Fibroblast of gingiva (primary cell): ENCODE measurements around the gene MACROD2.
"Not testable (repeated sequence)": the region's sequence is repeated elsewhere in the genome, so short reads cannot be mapped to it uniquely, and the experiment has no call there.

ENCODE experiments used
- DNase-seq: peaks from one replicate; pipeline ENCODE4 v3.0.0-alpha.2; 2011; ENCODE audit warnings: low read depth

The MACROD2 gene

DNA sequence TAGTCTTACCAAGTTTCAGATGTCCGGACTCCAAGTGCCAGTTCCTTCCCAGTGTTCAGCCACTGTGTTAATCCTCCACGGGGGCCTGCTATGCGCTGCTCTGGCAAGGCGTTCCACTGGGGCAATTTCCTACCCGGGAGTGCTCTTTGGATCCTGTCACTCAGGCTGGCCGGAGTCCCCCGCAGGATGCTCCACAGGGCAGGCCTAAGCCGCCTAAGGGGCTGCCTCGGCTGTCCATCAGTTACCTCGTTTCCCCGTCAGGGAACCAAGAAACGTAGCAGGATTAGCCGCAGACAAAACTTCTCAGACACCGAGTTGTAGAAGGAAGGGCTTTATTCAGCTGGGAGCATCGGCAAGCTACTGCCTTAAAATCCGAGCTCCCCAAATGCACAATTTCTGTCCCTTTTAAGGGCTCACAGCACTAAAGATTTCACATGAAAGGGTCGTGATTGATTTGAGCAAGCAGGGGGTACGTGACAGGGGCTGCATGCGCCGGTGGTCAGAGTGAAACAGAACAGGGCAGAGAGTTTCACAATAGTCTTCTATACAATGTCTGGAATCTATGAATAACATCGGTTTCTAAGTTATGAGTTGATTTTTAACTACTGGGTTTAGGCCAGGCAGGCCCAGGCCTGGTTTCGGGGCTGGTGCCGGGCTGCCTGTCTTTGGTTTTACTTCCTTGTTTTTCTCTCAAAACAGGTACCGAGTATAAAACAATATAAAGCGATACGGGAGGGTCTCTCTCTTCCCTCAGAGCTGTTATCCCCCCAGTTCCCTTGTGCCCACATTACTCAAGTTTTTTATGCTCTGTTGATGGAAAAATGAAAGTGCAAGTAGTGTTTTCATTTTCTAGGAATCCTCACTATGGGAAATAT, 1990.4 kb downstream of the MACROD2 start:
- not testable (repeated sequence) for DNase-seq

GRCh38 chr20:15986690-15987089, 1991.4 kb downstream of the MACROD2 start:
- no peak for DNase-seq

DNA sequence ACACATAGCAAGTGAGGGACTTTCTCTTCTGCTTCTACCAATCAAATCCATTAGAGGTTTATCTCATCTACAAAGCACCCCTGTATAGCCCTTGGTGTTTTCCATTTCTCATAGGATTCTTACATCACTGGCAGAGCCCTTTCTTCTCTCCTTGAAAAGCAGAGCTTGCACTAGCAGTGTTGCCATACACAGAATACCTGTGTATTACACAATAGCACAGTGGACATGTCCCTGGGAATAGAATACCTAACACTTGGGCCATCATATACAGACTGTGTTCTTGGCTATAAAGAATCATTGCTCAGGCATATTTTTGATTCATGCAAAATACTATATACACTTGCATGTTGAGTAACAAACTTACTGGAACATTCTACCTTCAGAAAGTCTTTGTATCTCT, 1996.0 kb downstream of the MACROD2 start:
- DNase-seq: no peak

DNA sequence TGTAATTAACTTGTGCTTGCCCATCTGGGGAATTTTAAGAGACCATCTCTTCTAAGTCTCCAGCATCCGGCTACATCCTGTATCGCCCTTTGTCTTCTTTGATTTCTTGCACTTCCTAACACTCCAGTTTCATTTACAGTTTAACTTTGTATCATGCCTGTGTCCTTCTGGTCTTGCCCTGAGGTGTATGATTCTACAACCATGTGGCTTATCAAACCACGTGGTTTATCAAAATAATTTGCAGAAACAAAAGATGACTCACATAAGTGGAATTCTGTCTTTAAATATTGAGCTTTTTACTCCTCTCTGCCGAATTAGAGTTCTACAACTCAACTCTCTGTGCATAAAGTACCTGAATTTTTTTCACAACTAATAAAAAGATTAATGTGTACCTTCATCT, 1997.2 kb downstream of the MACROD2 start:
- DNase-seq: no peak

- DNase-seq: no peak
Measured at GRCh38 chr20:16000112-16000511, 2004.8 kb downstream of the MACROD2 start.

DNA sequence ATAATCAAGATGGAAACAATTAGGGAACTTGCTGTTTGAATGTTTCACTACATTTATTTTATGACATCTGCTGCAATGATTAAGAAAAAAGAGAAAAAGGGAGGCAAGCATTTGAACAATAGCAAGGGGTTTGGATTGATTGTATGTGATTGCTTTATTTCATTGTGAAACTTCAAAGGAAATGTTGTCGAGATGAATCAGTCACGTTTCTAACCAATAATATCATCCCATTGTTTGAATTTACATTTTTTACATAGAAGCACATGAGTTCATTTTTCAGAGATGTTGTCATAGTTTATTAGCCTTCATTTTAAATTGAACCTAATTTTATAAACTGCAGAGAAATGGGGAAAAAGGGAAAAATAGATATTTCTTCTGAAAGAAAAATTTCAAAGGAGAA, 2006.0 kb downstream of the MACROD2 start:
- peak; percentile 65 for DNase-seq

- DNase-seq: no peak
Measured at GRCh38 chr20:16003310-16003709, 2008.0 kb downstream of the MACROD2 start.

- no peak for DNase-seq
Measured at GRCh38 chr20:16004108-16004854, 2009.0 kb downstream of the MACROD2 start.

GRCh38 chr20:16005021-16005914, 2010.0 kb downstream of the MACROD2 start:
- no peak for DNase-seq

DNA sequence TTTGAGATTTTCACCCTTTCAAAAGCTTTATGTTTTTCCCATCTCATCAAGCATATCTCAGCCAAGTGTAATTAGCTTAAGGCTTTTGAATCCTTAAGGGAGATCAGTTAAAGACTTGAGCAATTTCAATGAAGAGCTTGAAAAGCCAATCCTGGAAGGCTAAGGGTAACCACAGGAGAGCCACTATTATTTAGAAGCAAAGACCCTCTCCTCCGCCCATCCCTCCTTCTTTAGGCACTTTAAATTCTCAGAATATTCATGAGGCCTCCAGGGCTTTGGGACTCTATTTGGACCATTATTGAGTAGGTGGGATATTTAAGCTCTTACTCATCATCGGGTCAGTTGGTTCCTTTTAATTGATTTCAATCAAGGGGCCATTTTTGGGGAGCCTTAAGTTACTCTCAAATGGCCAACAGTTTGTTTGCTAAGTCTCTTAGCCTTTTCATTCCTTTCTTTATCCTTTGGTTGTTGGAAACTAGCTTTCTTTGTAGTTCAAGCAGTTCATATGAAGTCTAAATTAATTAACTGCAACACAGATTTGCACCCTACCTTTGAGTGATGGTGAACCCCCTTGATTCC, 2010.7 kb downstream of the MACROD2 start:
- DNase-seq: no peak

DNA sequence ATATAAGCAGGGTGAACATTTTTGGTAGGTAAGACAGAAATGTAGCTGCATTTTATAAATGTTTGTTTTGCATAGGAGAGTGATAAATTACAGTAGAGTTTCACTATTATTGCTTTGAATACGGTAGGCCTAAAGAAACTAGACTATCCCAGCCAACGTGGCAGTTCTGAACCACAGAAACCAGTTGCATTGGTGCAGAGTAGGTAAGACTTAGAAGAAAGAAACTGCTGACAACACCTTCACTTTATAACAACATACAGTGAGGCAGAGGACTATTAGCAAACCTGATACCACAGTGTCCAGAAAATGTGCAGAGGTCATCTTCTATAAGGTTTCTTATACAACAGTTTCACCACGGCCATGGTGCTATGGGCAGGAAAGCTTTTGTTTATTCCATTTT, 2011.8 kb downstream of the MACROD2 start:
- DNase-seq: no peak

DNA sequence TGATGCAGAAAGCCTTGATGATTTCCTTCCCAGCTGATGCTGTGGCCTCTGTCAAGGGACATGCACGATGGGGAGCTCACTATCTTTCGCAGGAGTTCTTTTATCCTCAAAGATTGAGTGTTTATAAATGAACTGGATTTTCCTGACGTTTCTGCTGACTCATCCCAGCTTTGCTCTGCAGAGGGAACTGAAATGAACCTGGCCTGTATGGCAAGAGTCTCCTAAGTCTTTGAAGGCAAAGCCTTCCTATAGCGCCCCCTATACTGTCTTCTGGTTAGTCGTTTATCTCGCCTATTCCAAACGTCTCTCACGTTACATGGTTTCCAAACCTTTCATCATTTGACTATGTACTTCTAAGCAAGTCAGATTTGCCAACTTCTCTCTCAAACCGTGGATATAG, 2012.6 kb downstream of the MACROD2 start:
- DNase-seq: no peak

DNA sequence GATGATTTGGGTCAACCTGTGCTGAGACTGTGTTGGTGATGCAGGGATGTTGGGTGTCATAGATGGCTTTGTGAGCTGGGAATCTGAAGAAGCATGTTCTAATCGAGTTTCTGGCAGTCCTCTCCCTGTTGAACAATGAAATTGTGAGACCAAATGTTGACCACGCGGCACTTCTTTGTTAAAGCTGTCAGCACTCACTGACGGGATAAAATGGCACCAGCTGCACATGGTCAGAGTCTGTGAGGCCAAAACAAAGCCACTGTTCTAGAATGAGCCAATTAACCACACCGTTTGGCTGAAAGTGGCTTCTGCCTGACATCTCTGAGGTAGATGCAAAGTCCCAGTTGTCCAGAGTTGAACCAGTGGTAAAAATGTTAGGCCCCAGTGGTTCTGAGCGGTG, 2015.7 kb downstream of the MACROD2 start:
- DNase-seq: no peak

GRCh38 chr20:16011519-16011918, 2016.2 kb downstream of the MACROD2 start:
- DNase-seq: no peak

GRCh38 chr20:16012934-16013333, 2017.6 kb downstream of the MACROD2 start:
- not testable (repeated sequence) for DNase-seq

DNA sequence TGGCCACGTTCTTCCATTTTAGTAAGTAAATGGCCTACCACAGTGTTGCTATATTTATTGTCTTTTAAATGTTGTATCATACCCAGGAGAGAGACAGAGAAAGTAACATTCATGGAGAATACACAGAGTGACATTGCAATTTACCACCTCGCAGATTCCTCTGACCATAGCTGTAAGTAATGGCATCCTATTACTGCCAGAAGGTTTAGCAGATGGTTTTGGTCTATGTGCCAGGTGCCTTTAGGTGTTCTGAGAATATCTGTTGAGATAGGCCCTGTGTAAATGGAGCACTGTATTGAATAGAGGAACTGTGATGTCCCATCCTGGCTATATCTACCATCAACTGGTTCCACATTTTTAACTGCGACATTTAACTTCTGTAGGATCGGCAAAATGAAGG, 2018.3 kb downstream of the MACROD2 start:
- DNase-seq: no peak

DNA sequence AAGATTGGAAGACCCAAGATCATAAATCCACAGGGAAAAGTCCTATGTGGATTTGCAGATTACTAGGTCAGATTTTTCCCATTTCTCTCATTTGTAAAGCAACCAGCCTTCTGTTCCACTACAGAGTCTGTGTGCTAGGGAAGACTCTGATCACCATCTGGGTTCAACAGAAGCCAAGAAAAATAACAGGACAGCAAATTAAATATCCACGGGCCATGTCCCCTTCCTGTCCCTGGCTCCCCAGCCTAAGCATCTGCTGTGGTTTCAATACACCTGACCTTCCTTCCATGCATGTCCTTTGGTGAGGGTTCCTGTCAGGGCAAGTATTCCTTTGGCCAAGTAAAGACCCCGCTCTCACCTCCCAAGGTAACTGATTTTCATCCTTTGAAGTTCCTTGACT, 2019.1 kb downstream of the MACROD2 start:
- no peak for DNase-seq

GRCh38 chr20:16017656-16018055, 2022.3 kb downstream of the MACROD2 start:
- no peak for DNase-seq

GRCh38 chr20:16018881-16019280, 2023.6 kb downstream of the MACROD2 start:
- no peak for DNase-seq

GRCh38 chr20:16020971-16021370, 2025.7 kb downstream of the MACROD2 start:
- DNase-seq: no peak

- no peak for DNase-seq
Measured at GRCh38 chr20:16025084-16025483, 2029.8 kb downstream of the MACROD2 start.

GRCh38 chr20:16027686-16028085, 2032.4 kb downstream of the MACROD2 start:
- no peak for DNase-seq
